Spleen (tissue), 7 donors: ENCODE measurements around the gene TEAD1.

Source experiments
- POLR2A ChIP-seq, 3 donors: fragments of 450-650 bp; IDR thresholded peaks; one replicate each; pipeline ENCODE4 v1.5.1; 2017; ENCODE audit warnings: antibody characterized with exemption in 3 of 3, mild to moderate bottlenecking in 1 of 3
- TF ChIP-seq, protein P1 (sequence below), 11 experiments: fragments of 200-600 bp in 7 of 11; fragments of 450-650 bp in 4 of 11; sonication (generic) in 4 of 11; IDR thresholded peaks in 8 of 11; conservative IDR thresholded peaks in 3 of 11; 1 replicate in 7 of 11; 2 replicates in 4 of 11; pipeline versions ENCODE4 v1.4.0 to v1.8.0; 2016 to 2021; ENCODE audit warnings: antibody characterized with exemption in 11 of 11, inconsistent platforms in 4 of 11, mild to moderate bottlenecking in 1 of 11
- donor health status: DM: no; HTN: no; CAD: no; lungs with moderate emphysema.
- donor health status: DM: no; HTN: no; CAD: no.
- donor health status: DM: no; HTN: no; CAD: no.

DNA sequence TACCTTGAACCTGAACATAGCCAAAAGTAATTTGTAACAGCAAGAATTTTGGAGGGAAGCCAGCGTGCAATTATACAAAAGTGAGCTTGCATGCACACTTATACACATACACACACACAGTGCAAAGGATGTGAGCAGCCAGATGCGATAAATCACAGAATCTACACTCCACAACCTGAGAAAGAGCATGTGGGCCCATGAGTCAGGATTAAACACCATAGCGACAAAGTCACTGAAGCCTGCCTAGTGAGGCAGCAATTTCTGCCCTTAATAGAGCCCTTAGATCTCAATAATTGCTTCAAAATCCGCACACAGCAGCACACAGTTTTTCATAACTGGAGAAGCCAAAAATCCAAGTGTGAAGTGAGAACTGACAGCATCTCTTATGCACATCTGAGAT is 42.6 kb upstream of the TEAD1 start:
- TF ChIP-seq, protein P1, sequence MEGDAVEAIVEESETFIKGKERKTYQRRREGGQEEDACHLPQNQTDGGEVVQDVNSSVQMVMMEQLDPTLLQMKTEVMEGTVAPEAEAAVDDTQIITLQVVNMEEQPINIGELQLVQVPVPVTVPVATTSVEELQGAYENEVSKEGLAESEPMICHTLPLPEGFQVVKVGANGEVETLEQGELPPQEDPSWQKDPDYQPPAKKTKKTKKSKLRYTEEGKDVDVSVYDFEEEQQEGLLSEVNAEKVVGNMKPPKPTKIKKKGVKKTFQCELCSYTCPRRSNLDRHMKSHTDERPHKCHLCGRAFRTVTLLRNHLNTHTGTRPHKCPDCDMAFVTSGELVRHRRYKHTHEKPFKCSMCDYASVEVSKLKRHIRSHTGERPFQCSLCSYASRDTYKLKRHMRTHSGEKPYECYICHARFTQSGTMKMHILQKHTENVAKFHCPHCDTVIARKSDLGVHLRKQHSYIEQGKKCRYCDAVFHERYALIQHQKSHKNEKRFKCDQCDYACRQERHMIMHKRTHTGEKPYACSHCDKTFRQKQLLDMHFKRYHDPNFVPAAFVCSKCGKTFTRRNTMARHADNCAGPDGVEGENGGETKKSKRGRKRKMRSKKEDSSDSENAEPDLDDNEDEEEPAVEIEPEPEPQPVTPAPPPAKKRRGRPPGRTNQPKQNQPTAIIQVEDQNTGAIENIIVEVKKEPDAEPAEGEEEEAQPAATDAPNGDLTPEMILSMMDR (IDR thresholded peaks at IDR 0.05 in 8 of 11, conservative IDR thresholded peaks at IDR 0.05 in 3 of 11) = no peak
- TF ChIP-seq POLR2A (IDR thresholded peaks at IDR 0.05) = no peak
